ENCODE results near the gene TCF7L2. TPM values are rescaled to one million over a fixed set of nuclear protein-coding genes. Genes with fewer than 3 reads are reported as not detected.

The TCF7L2 gene
- polyA plus RNA-seq, 1 donor from 2014 or later: 1.7 TPM

- Histone ChIP-seq H4K20me1 (ENCODE audit: insufficient read depth) (no peaks in the 10 kb centered on the region), H3K79me2 (replicated peaks; ENCODE audit: insufficient read depth, low read length) (peaks cover 16% of the 10 kb centered on the region), H3K27me3 (ENCODE audit: insufficient read depth, low read depth, low read length) (no peaks in the 10 kb centered on the region), H3K9me2 (ENCODE audit: insufficient read depth, low read length) (no peaks in the 10 kb centered on the region), H3K9ac (ENCODE audit: low read length) (no peak overlapping the region), H3K27ac (ENCODE audit: low read length) (no peak overlapping the region), H3F3A (ENCODE audit: insufficient read depth, low read length, poor library complexity, severe bottlenecking) (no peaks in the 10 kb centered on the region), H2AFZ (ENCODE audit: low read depth, low read length) (no peak overlapping the region), H3K4me3 (ENCODE audit: low read length) (no peak overlapping the region), H3K9me3 (ENCODE audit: low read length) (no peaks in the 10 kb centered on the region), H3K4me2 (ENCODE audit: low read length) (no peak overlapping the region), H3K36me3 (ENCODE audit: insufficient read depth, low read length) (no peaks in the 10 kb centered on the region)
- no peak for TF ChIP-seq REST (IDR thresholded peaks at IDR 0.05; ENCODE audit: borderline replicate concordance)
- TF ChIP-seq SMC3 (conservative IDR thresholded peaks at IDR 0.05; ENCODE audit: poor library complexity): no peak
- no peak for TF ChIP-seq CTCF (IDR thresholded peaks at IDR 0.05; ENCODE audit: poor library complexity, severe bottlenecking)
- no peak for TF ChIP-seq EP300 (conservative IDR thresholded peaks at IDR 0.05; ENCODE audit: poor library complexity, severe bottlenecking)
- no peak for TF ChIP-seq TAF1 (IDR thresholded peaks at IDR 0.05; ENCODE audit: low read depth)
- TF ChIP-seq RAD21 (conservative IDR thresholded peaks at IDR 0.05): no peak
- TF ChIP-seq POLR2AphosphoS5 (IDR thresholded peaks at IDR 0.05): no peak
- no peak for TF ChIP-seq MXI1 (conservative IDR thresholded peaks at IDR 0.05; ENCODE audit: poor library complexity, severe bottlenecking)
- no peak for TF ChIP-seq EZH2 (IDR thresholded peaks at IDR 0.05; ENCODE audit: borderline replicate concordance, insufficient read depth, low read length, poor library complexity, severe bottlenecking)
Observed at GRCh38 chr10:113053091-113053490, 103.0 kb downstream of the TCF7L2 start.

GRCh38 chr10:113053881-113054280, 103.8 kb downstream of the TCF7L2 start:
- H3K79me2 ChIP-seq (replicated peaks; ENCODE audit: insufficient read depth, low read length): peaks cover 19% of the 10 kb centered on the region

More at GRCh38 chr10:113053881-113054280, 103.8 kb downstream of the TCF7L2 start:
- Histone ChIP-seq H3K27me3 (ENCODE audit: insufficient read depth, low read depth, low read length) (no peaks in the 10 kb centered on the region), H3K27ac (ENCODE audit: low read length) (no peak overlapping the region), H3K4me3 (ENCODE audit: low read length) (no peak overlapping the region), H3K36me3 (ENCODE audit: insufficient read depth, low read length) (no peaks in the 10 kb centered on the region), H3K9me3 (ENCODE audit: low read length) (no peaks in the 10 kb centered on the region), H4K20me1 (ENCODE audit: insufficient read depth) (no peaks in the 10 kb centered on the region), H3K9me2 (ENCODE audit: insufficient read depth, low read length) (no peaks in the 10 kb centered on the region), H2AFZ (ENCODE audit: low read depth, low read length) (no peak overlapping the region), H3K9ac (ENCODE audit: low read length) (no peak overlapping the region), H3K4me2 (ENCODE audit: low read length) (no peak overlapping the region), H3F3A (ENCODE audit: insufficient read depth, low read length, poor library complexity, severe bottlenecking) (peaks cover 3% of the 10 kb centered on the region)
- TF ChIP-seq RAD21 (conservative IDR thresholded peaks at IDR 0.05) (no peak), SMC3 (conservative IDR thresholded peaks at IDR 0.05; ENCODE audit: poor library complexity) (no peak), CTCF (IDR thresholded peaks at IDR 0.05; ENCODE audit: poor library complexity, severe bottlenecking) (no peak), REST (IDR thresholded peaks at IDR 0.05; ENCODE audit: borderline replicate concordance) (no peak), MXI1 (conservative IDR thresholded peaks at IDR 0.05; ENCODE audit: poor library complexity, severe bottlenecking) (no peak), POLR2AphosphoS5 (IDR thresholded peaks at IDR 0.05) (no peak), EP300 (conservative IDR thresholded peaks at IDR 0.05; ENCODE audit: poor library complexity, severe bottlenecking) (no peak), TAF1 (IDR thresholded peaks at IDR 0.05; ENCODE audit: low read depth) (no peak), EZH2 (IDR thresholded peaks at IDR 0.05; ENCODE audit: borderline replicate concordance, insufficient read depth, low read length, poor library complexity, severe bottlenecking) (no peak)
